HG03432 (cell line): ENCODE data around the gene PHACTR3.

Source experiments
- ATAC-seq: cut with Tn5 transposase; IDR thresholded peaks from one replicate; pipeline ENCODE4 v1.9.1; 2021; ENCODE audit warnings: mild to moderate bottlenecking, moderate library complexity; ENCODE audit not compliant: unreplicated experiment

Gene PHACTR3

GRCh38 chr20:59724457-59725366, 120.4 kb downstream of the PHACTR3 start:
- no peak for ATAC-seq

- ATAC-seq = no peak
Observed at GRCh38 chr20:59725476-59726280, 121.3 kb downstream of the PHACTR3 start.

GRCh38 chr20:59726281-59726595, 121.9 kb downstream of the PHACTR3 start:
- ATAC-seq = no peak

- no peak for ATAC-seq
Observed at GRCh38 chr20:59728722-59729430, 124.5 kb downstream of the PHACTR3 start.

- no peak for ATAC-seq
Observed at GRCh38 chr20:59729506-59729905, 125.2 kb downstream of the PHACTR3 start.

- no peak for ATAC-seq
Observed at GRCh38 chr20:59730722-59731121, 126.4 kb downstream of the PHACTR3 start.

- no peak for ATAC-seq
Observed at GRCh38 chr20:59731376-59731775, 127.0 kb downstream of the PHACTR3 start.

- no peak for ATAC-seq
Observed at GRCh38 chr20:59733351-59733750, 129.0 kb downstream of the PHACTR3 start.

GRCh38 chr20:59735486-59735885, 131.1 kb downstream of the PHACTR3 start:
- no peak for ATAC-seq

GRCh38 chr20:59735917-59736316, 131.6 kb downstream of the PHACTR3 start:
- ATAC-seq = no peak

GRCh38 chr20:59736366-59736765, 132.0 kb downstream of the PHACTR3 start:
- no peak for ATAC-seq

- ATAC-seq = no peak
Observed at GRCh38 chr20:59737073-59737666, 132.8 kb downstream of the PHACTR3 start.

- no peak for ATAC-seq
Observed at GRCh38 chr20:59737816-59738215, 133.5 kb downstream of the PHACTR3 start.

GRCh38 chr20:59738851-59739250, 134.5 kb downstream of the PHACTR3 start:
- no peak for ATAC-seq

- ATAC-seq = no peak
Observed at GRCh38 chr20:59740621-59741020, 136.3 kb downstream of the PHACTR3 start.

GRCh38 chr20:59741073-59741472, 136.7 kb downstream of the PHACTR3 start:
- no peak for ATAC-seq

GRCh38 chr20:59742351-59743095, 138.2 kb downstream of the PHACTR3 start:
- ATAC-seq = no peak

- no peak for ATAC-seq
Observed at GRCh38 chr20:59743308-59743707, 139.0 kb downstream of the PHACTR3 start.

GRCh38 chr20:59743767-59744485, 139.6 kb downstream of the PHACTR3 start:
- no peak for ATAC-seq

- ATAC-seq = no peak
Observed at GRCh38 chr20:59744756-59745155, 140.4 kb downstream of the PHACTR3 start.
